ENCODE data around the gene ZNF710. TPM values are rescaled to one million over a fixed set of nuclear protein-coding genes. Genes with fewer than 3 reads are reported as not detected.

ZNF710 gene
- total RNA-seq, 2 donors from 2014 or later: 10.3 to 12.0 TPM

- Histone ChIP-seq H3K4me1 (ENCODE audit: control insufficient read depth in 1 of 2, low read depth in 2 of 2) (peaks cover 15 to 17% of the 10 kb centered on the region in 2 donors), H3K36me3 (no peaks in the 10 kb centered on the region), H3K27me3 (replicated peaks; ENCODE audit: insufficient read depth) (no peaks in the 10 kb centered on the region), H3K9me3 (no peaks in the 10 kb centered on the region), H3K4me3 (no peak overlapping the region), H3K27ac (no peak overlapping the region)
- no peak for ATAC-seq (ENCODE audit: insufficient number of reproducible peaks, low FRiP score, low read depth)
- DNase-seq (ENCODE audit: low spot score): no peak
- no peak for TF ChIP-seq CTCF (IDR thresholded peaks at IDR 0.05)
Measured at GRCh38 chr15:90049030-90049429, 47.9 kb downstream of the ZNF710 start.

GRCh38 chr15:90049666-90050604 is 48.8 kb downstream of the ZNF710 start:
- no peak for ATAC-seq (ENCODE audit: insufficient number of reproducible peaks, low FRiP score, low read depth)

DNA sequence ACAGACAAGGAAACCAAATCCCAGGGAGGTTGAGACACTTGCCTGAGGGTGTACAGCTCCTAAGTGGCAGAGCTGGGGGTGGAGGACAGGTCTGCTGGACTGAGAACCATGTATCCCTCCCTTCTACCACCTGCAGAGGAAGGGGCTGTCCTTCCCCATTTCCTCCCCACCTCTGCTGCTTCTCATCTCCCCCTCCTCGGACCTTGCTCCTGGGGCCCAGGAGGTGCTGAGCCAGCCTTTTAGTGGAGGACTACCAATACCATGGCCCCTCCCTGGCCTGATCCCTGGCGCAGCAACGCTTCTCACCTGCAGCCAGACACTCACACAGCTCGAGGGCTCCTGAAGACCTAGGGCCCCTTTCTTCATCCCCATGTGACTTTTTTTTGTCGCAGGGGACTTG is 50.8 kb downstream of the ZNF710 start:
- ATAC-seq (ENCODE audit: insufficient number of reproducible peaks, low FRiP score, low read depth): no peak
- no peak for TF ChIP-seq CTCF (IDR thresholded peaks at IDR 0.05)
- no peak overlapping the region for H3K4me3 ChIP-seq

More at GRCh38 chr15:90049666-90050604, 48.8 kb downstream of the ZNF710 start:
- Histone ChIP-seq H3K4me3 (no peak overlapping the region), H3K36me3 (no peaks in the 10 kb centered on the region), H3K4me1 (ENCODE audit: control insufficient read depth in 1 of 2, low read depth in 2 of 2) (peaks cover 15 to 17% of the 10 kb centered on the region in 2 donors), H3K27ac (no peak overlapping the region), H3K9me3 (no peaks in the 10 kb centered on the region), H3K27me3 (replicated peaks; ENCODE audit: insufficient read depth) (no peaks in the 10 kb centered on the region)
- no peak for DNase-seq (ENCODE audit: low spot score)
- TF ChIP-seq CTCF (IDR thresholded peaks at IDR 0.05): no peak

GRCh38 chr15:90053685-90054466 is 52.8 kb downstream of the ZNF710 start:
- Histone ChIP-seq H3K4me1 (ENCODE audit: control insufficient read depth in 1 of 2, low read depth in 2 of 2) (no peaks in the 10 kb centered on the region), H3K27ac (no peak overlapping the region), H3K27me3 (replicated peaks; ENCODE audit: insufficient read depth) (no peaks in the 10 kb centered on the region), H3K4me3 (no peak overlapping the region), H3K9me3 (no peaks in the 10 kb centered on the region), H3K36me3 (no peaks in the 10 kb centered on the region)
- DNase-seq (ENCODE audit: low spot score) (no peak), ATAC-seq (ENCODE audit: insufficient number of reproducible peaks, low FRiP score, low read depth) (no peak)
- TF ChIP-seq CTCF (IDR thresholded peaks at IDR 0.05): no peak

More for the DNA sequence above, 50.8 kb downstream of the ZNF710 start:
- H3K27ac ChIP-seq: no peak overlapping the region
- H3K27me3 ChIP-seq (replicated peaks; ENCODE audit: insufficient read depth): no peaks in the 10 kb centered on the region
- H3K36me3 ChIP-seq: no peaks in the 10 kb centered on the region
- H3K4me1 ChIP-seq (ENCODE audit: control insufficient read depth in 1 of 2, low read depth in 2 of 2): peaks cover 6 to 15% of the 10 kb centered on the region in 2 donors
- DNase-seq (ENCODE audit: low spot score): no peak
- no peaks in the 10 kb centered on the region for H3K9me3 ChIP-seq

DNA sequence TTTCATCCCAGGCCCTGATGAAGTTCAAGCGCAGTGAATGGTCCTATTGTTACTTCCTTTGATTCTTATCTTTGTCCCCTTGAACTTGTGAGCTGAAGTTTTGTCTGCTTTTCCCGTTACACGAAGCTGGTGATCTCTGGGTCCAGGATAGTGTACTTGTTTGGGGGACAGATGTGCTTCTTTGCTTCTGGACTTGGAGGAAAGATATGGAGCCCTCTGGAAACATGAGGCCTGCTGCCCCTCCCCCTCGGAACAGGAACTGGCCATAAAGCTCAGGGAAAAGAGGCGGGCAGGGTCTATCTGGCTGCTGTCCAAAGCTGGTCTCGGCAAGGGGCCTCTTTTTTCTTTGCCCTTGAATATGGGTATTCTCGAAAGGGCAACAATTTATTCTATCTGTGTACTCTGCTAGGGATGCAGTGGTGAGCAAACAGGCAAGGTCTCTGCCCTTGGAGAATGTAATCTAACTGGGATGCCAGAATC is 53.5 kb downstream of the ZNF710 start:
- DNase-seq (ENCODE audit: low spot score): no peak
- no peaks in the 10 kb centered on the region for H3K4me1 ChIP-seq (ENCODE audit: control insufficient read depth in 1 of 2, low read depth in 2 of 2)
- no peaks in the 10 kb centered on the region for H3K27me3 ChIP-seq (replicated peaks; ENCODE audit: insufficient read depth)
- no peaks in the 10 kb centered on the region for H3K36me3 ChIP-seq
- ATAC-seq (ENCODE audit: insufficient number of reproducible peaks, low FRiP score, low read depth): no peak
- TF ChIP-seq CTCF (IDR thresholded peaks at IDR 0.05): no peak
- no peak overlapping the region for H3K27ac ChIP-seq
- no peak overlapping the region for H3K4me3 ChIP-seq
- H3K9me3 ChIP-seq: no peaks in the 10 kb centered on the region
